Heart right ventricle (tissue), 16 donors: ENCODE measurements around the gene TMEM161A. TPM values are rescaled to one million over a fixed set of nuclear protein-coding genes. Genes with fewer than 3 reads are reported as not detected.

Experiments used
- ATAC-seq, 8 donors: fragments of 200-7000 bp; cut with Tn5 transposase; one replicate each; pipeline ENCODE4 v1.9.1; 2020; ENCODE audit warnings: mild to moderate bottlenecking in 8 of 8, moderate library complexity in 8 of 8, moderate number of reproducible peaks in 1 of 8
- DNase-seq, 2 donors: peaks; one replicate each; pipeline ENCODE4 v3.0.0-alpha.2; 2020
- H3K27ac ChIP-seq, 10 donors: fragments of 200-600 bp; sonication (generic) in 2 of 10; one replicate each; pipeline versions ENCODE4 v1.5.0 to v1.8.0; 2020 to 2022; ENCODE audit warnings: mild to moderate bottlenecking in 3 of 10
- H3K27me3 ChIP-seq, 7 donors: fragments of 200-600 bp; one replicate each; pipeline ENCODE4 v1.8.0; 2021 to 2022; ENCODE audit warnings: mild to moderate bottlenecking in 2 of 7
- H3K36me3 ChIP-seq, 9 donors: fragments of 200-600 bp; sonication (generic) in 1 of 9; one replicate each; pipeline versions ENCODE4 v1.5.0 to v1.8.0; 2020 to 2022; ENCODE audit warnings: mild to moderate bottlenecking in 2 of 9
- H3K4me1 ChIP-seq, 9 donors: fragments of 200-600 bp; sonication (generic) in 1 of 9; one replicate each; pipeline versions ENCODE4 v1.5.0 to v1.8.0; 2020 to 2022; ENCODE audit warnings: mild to moderate bottlenecking in 4 of 9
- H3K4me3 ChIP-seq, 10 donors: fragments of 200-600 bp; sonication (generic) in 2 of 10; one replicate each; pipeline versions ENCODE4 v1.5.0 to v1.8.0; 2020 to 2022; ENCODE audit warnings: mild to moderate bottlenecking in 7 of 10, moderate library complexity in 2 of 10
- H3K9me3 ChIP-seq, 11 donors: fragments of 200-600 bp in 10 of 11; sonication (generic) in 2 of 11; one replicate each; pipeline versions ENCODE4 v1.5.0 to v1.8.0; 2013 to 2022; ENCODE audit warnings: mild to moderate bottlenecking in 2 of 11, control low read depth in 1 of 11, moderate library complexity in 1 of 11
- CTCF ChIP-seq, 9 donors: fragments of 200-600 bp; sonication (generic) in 2 of 9; IDR thresholded peaks; one replicate each; pipeline versions ENCODE4 v1.5.0 to v1.8.0; 2021 to 2022; ENCODE audit warnings: antibody characterized with exemption in 9 of 9, mild to moderate bottlenecking in 5 of 9, moderate library complexity in 1 of 9
- WGBS, 2 donors: extraction: QIAGEN DNeasy Blood & Tissue Kit; methylation state at CpG; one replicate each; pipeline ENCODE4 v1.1.7; 2013; ENCODE audit warnings: inconsistent platforms in 1 of 2; 5-methylcytosine and 5-hydroxymethylcytosine counted together
- intact Hi-C, 10 donors: fragments of 100-400 bp; cut with DNase I; formaldehyde crosslinking; loops; one replicate each; pipeline versions ENCODE4 v1.11.1 to v1.14.2; 2022
- polyA plus RNA-seq, 2 donors: library from polyadenylated mRNA; stranded (reverse); fragments of 200-250 nt; gene quantifications; one replicate each; pipeline ENCODE4 v1.2.3, GENCODE V29; 2013
- total RNA-seq, 10 donors: library from RNA; stranded (reverse); fragmentation: NEBNext Ultra II Directional in 3 of 10; extraction: Animal tissue kit (Norgen Biotek cat#: 25700) in 3 of 10; gene quantifications; one replicate each; pipeline versions ENCODE4 v1.2.1 to v1.2.4, GENCODE V29; 2021 to 2023
- donor health status: Arrhythmogenic right ventricular cardiomyopathy.
- donor health status: ischemic (EF 13 %, LVEDD 7.1; RV severe dilation, severe dysfunction).
- donor health status: healthy with polysubstance abuse.
- donor health status: DM: no; HTN: yes; CAD: no.
- donor health status: DM: no; HTN: no; CAD: no.
- donor health status: ischemic (EF 25% LVEDD 6.9; RV normal size, moderate dysfunction).
- donor health status: ischemic (EF 25% LVEDD 5.7; RV mildly dilated, moderate dysfunction).
- donor health status: healthy.
- donor health status: DM: yes; HTN: yes; CAD: no.
- donor health status: Ischemic cardiomyopathy.
- donor health status: ischemic (EF 35%, LVEDD 5.7; RV mildly dilated, moderate dysfunction).
- donor health status: nonischemic (EF 11% LVEDD 7.7; RV severe dilation, severe dysfunction).
- donor health status: DM: yes; HTN: yes; CAD: no.
- donor health status: PGD.
- donor health status: ischemic (EF 29% LVEDD 5.4; RV normal size, mild dysfunction).
- donor health status: nonischemic (EF 23%, LVEDD 6.1; RV moderate dilation, normal function).

Gene TMEM161A
- total and polyA plus RNA-seq, 12 donors = 11.4 to 27.9 (median 22.1) TPM

DNA sequence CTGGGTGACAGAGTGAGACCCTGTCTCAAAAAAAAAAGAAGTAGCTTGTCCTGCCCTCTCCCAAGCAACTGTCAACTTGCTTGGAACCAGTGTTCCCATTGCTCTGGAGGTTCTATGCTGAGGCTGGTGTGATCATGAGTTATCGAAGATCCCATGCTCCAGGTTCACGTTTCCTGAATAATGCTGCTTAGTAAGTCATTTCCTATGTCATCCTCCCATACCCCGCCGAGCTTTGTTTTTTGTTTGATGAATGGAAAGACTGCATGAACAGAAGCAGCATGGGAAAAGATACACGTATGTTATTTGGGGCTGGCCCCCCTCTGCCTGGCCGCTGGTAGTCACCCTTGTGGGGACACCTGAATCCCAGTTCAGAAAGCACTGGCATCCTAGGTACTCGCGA is 63.2 kb downstream of the TMEM161A start:
- ATAC-seq (no peak), DNase-seq (no peak)
- WGBS, 2 donors = 84 to 94% methylated on average over 8 of the region's 8 CpGs
- H3K27ac ChIP-seq = no peak overlapping the region
- no peak overlapping the region for H3K4me3 ChIP-seq
- peaks cover 0 to 19% (median 0%) of the 10 kb centered on the region in 9 donors for H3K36me3 ChIP-seq
- intact Hi-C loops = no loop called here
- no peaks in the 10 kb centered on the region for H3K9me3 ChIP-seq
- H3K4me1 ChIP-seq = peaks cover 0 to 7% (median 0%) of the 10 kb centered on the region in 9 donors
- TF ChIP-seq CTCF (IDR thresholded peaks at IDR 0.05) = no peak
- no peaks in the 10 kb centered on the region for H3K27me3 ChIP-seq

DNA sequence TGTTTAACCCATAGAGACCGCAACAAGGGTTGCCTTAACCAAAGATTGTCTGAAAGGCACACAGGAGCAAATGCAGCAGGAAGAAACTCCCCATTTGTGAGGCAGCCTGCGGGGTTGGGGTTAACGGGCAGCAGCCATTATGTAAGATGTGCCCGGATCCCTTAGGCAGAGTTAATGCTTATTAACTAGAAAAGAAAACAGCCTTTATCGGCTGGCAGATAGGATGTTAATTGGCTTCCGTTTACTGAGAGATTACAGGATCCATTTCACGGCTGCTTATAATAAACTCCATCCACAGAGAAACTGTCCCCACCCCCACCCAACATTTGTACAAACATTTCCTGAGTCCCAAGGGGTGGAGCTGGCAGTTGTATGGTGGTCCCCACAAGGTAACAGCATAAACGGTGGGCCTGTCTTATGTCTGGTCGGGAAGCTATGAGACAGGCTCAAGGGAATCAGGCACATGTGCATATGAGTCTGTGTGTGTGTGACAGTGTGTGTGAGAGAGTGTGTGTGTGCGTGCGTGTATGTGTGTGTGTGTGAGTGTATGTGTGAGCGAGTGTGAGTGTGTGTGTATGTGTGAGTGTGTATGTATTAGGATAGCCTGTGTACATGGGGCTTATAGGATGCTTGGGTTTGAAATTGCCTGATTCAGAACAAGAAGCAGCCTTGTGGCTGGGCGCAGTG is 63.9 kb downstream of the TMEM161A start:
- H3K4me3 ChIP-seq = no peak overlapping the region
- no peaks in the 10 kb centered on the region for H3K27me3 ChIP-seq
- 68% methylated on average over 13 of the region's 13 CpGs for WGBS, 2 donors
- H3K27ac ChIP-seq = no peak overlapping the region
- ATAC-seq = no peak
- peaks cover 0 to 19% (median 0%) of the 10 kb centered on the region in 9 donors for H3K36me3 ChIP-seq
- TF ChIP-seq CTCF (IDR thresholded peaks at IDR 0.05) = no peak
- intact Hi-C loops = no loop called here
- no peaks in the 10 kb centered on the region for H3K9me3 ChIP-seq
- no peak for DNase-seq
- peaks cover 0 to 11% (median 4%) of the 10 kb centered on the region in 9 donors for H3K4me1 ChIP-seq

DNA sequence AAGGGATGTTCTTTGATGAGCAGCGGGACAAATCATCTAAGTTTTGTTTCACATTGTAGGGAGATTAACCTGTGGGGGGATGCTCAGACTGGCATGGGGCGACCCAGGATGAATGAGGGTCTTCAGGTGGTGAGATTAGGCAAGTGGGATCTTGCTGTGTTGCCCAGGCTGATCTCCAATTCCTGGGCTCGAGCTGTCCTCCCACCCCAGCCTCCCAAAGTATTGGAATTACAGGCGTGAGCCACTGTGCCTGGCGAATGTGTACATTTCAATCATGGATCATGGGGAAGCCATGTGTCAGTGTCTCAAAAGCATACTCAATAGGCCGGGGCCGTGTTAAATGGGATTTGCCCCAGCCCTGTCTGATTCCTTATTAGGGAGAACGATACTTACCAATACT is 66.4 kb downstream of the TMEM161A start:
- H3K27me3 ChIP-seq = no peaks in the 10 kb centered on the region
- no peak overlapping the region for H3K27ac ChIP-seq
- no peak for TF ChIP-seq CTCF (IDR thresholded peaks at IDR 0.05)
- intact Hi-C loops = no loop called here
- no peak overlapping the region for H3K4me3 ChIP-seq
- WGBS, 2 donors = 94 to 95% methylated on average over 8 of the region's 8 CpGs
- no peaks in the 10 kb centered on the region for H3K9me3 ChIP-seq
- no peak for ATAC-seq
- H3K4me1 ChIP-seq = peaks cover 0 to 36% (median 25%) of the 10 kb centered on the region in 9 donors
- peaks cover 0 to 12% (median 0%) of the 10 kb centered on the region in 9 donors for H3K36me3 ChIP-seq
- no peak for DNase-seq

Other genes starting within 250 kb of the TMEM161A start
- gene CERS1, start 242.3 kb downstream of the TMEM161A start, total RNA-seq = 1 to 10 TPM in 6 of 10 donors, under 1 TPM in 4; 0.42 to 3.3 (median 1.3) TPM
- gene CERS1, start 242.3 kb downstream of the TMEM161A start, polyA plus RNA-seq = under 1 TPM; 0.37 to 0.49 TPM
- 100 to 1,000 TPM; 102 to 157 (median 117) TPM for gene COPE, start 219.1 kb downstream of the TMEM161A start, total RNA-seq
- 100 to 1,000 TPM; 166 to 302 TPM for gene COPE, start 219.1 kb downstream of the TMEM161A start, polyA plus RNA-seq
- 10 to 100 TPM; 16.2 to 29.8 (median 21.3) TPM for gene DDX49, start 218.8 kb downstream of the TMEM161A start, total RNA-seq
- 10 to 100 TPM; 44.4 to 74.5 TPM for gene DDX49, start 218.8 kb downstream of the TMEM161A start, polyA plus RNA-seq
- 10 to 100 TPM; 10.4 to 23.2 (median 13.6) TPM for gene HOMER3, start 197.3 kb downstream of the TMEM161A start, total RNA-seq
- gene HOMER3, start 197.3 kb downstream of the TMEM161A start, polyA plus RNA-seq = 10 to 100 TPM; 20.8 to 24.8 TPM
- gene SUGP2, start 105.0 kb downstream of the TMEM161A start, total RNA-seq = 10 to 100 TPM; 50.4 to 72.3 (median 63.3) TPM
- gene SUGP2, start 105.0 kb downstream of the TMEM161A start, polyA plus RNA-seq = 10 to 100 TPM; 27.2 to 85.2 TPM
- gene ARMC6, start 104.9 kb downstream of the TMEM161A start, total RNA-seq = 10 to 100 TPM; 13.4 to 22.3 (median 15.2) TPM
- 10 to 100 TPM; 21.9 to 27.9 TPM for gene ARMC6, start 104.9 kb downstream of the TMEM161A start, polyA plus RNA-seq
- gene SLC25A42, start 74.5 kb downstream of the TMEM161A start, total RNA-seq = 10 to 100 TPM; 15.7 to 24.1 (median 19.3) TPM
- 10 to 100 TPM; 15.9 to 18.1 TPM for gene SLC25A42, start 74.5 kb downstream of the TMEM161A start, polyA plus RNA-seq
- gene MEF2B, start 31.8 kb upstream of the TMEM161A start, total RNA-seq = under 1 TPM in 7 of 10 donors, not detected in 3; 0.34 to 0.99 (median 0.54) TPM
- 1 to 10 TPM in 1 of 2 donors, under 1 TPM in 1; 0.41 to 2.3 TPM for gene MEF2B, start 31.8 kb upstream of the TMEM161A start, polyA plus RNA-seq
- gene BORCS8, start 53.7 kb upstream of the TMEM161A start, total RNA-seq = 10 to 100 TPM; 21.1 to 33.2 (median 25.0) TPM
- 10 to 100 TPM; 22.0 to 27.9 TPM for gene BORCS8, start 53.7 kb upstream of the TMEM161A start, polyA plus RNA-seq
- 10 to 100 TPM; 30.6 to 42.6 (median 35.8) TPM for gene RFXANK, start 53.8 kb upstream of the TMEM161A start, total RNA-seq
- gene RFXANK, start 53.8 kb upstream of the TMEM161A start, polyA plus RNA-seq = 100 to 1,000 TPM in 1 of 2 donors, 10 to 100 TPM in 1; 87.6 to 109 TPM
- 1 to 10 TPM; 3.2 to 8.5 (median 5.1) TPM for gene NR2C2AP, start 64.9 kb upstream of the TMEM161A start, total RNA-seq
- 10 to 100 TPM in 1 of 2 donors, 1 to 10 TPM in 1; 9.3 to 23.4 TPM for gene NR2C2AP, start 64.9 kb upstream of the TMEM161A start, polyA plus RNA-seq
- not detected for gene NCAN, start 73.5 kb upstream of the TMEM161A start, total RNA-seq
- gene NCAN, start 73.5 kb upstream of the TMEM161A start, polyA plus RNA-seq = not detected
- 1 to 10 TPM in 4 of 10 donors, under 1 TPM in 6; 0.17 to 2.1 (median 0.64) TPM for gene TM6SF2, start 134.8 kb upstream of the TMEM161A start, total RNA-seq
- under 1 TPM; 0.20 to 0.66 TPM for gene TM6SF2, start 134.8 kb upstream of the TMEM161A start, polyA plus RNA-seq
- gene SUGP1, start 182.0 kb upstream of the TMEM161A start, total RNA-seq = 10 to 100 TPM; 33.6 to 50.2 (median 44.8) TPM
- gene SUGP1, start 182.0 kb upstream of the TMEM161A start, polyA plus RNA-seq = 10 to 100 TPM; 30.1 to 32.0 TPM
- gene MAU2, start 182.4 kb upstream of the TMEM161A start, total RNA-seq = 10 to 100 TPM; 29.3 to 48.6 (median 36.7) TPM
- gene MAU2, start 182.4 kb upstream of the TMEM161A start, polyA plus RNA-seq = 10 to 100 TPM; 11.2 to 39.4 TPM